Measurements from ENCODE around the gene AOAH.

AOAH gene

DNA sequence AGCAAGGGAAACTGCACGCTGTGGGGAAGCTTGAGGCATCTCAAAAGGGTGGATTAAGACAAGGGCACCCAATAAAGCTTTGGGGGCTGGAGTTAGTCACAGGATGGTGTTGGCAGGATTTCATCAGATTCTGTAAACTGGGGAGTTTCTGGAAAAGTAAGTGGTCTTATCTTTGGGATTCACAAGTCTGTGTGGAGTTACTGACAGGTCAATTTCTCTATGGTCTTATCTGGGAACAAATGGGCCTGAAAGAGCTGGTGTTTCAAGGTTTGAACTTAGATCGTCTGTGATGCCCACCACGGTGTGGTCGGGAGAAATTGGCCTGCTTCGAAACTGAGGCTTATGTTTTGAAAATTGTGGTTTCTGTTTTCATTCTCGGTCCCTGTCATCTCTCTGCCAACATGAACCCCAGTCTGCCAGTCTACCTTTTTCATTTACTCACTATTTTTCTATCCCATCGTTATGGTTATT, 23.8 kb upstream of the AOAH start:
- H3K4me1 Mint-ChIP-seq, result peaks cover 49% of the 10 kb centered on the region
- DNase-seq (ENCODE audit: low spot score in 2 of 2), result peak in 1 of 2 donors; percentile 67
- no peaks in the 10 kb centered on the region for H3K36me3 Mint-ChIP-seq
- H3K4me3 Mint-ChIP-seq, result peak overlapping the region; percentile 37
- H3K27ac Mint-ChIP-seq, result peak overlapping the region; percentile 54
- peak; percentile 88 for ATAC-seq
- peaks cover 4% of the 10 kb centered on the region for H3K9me3 Mint-ChIP-seq

DNA sequence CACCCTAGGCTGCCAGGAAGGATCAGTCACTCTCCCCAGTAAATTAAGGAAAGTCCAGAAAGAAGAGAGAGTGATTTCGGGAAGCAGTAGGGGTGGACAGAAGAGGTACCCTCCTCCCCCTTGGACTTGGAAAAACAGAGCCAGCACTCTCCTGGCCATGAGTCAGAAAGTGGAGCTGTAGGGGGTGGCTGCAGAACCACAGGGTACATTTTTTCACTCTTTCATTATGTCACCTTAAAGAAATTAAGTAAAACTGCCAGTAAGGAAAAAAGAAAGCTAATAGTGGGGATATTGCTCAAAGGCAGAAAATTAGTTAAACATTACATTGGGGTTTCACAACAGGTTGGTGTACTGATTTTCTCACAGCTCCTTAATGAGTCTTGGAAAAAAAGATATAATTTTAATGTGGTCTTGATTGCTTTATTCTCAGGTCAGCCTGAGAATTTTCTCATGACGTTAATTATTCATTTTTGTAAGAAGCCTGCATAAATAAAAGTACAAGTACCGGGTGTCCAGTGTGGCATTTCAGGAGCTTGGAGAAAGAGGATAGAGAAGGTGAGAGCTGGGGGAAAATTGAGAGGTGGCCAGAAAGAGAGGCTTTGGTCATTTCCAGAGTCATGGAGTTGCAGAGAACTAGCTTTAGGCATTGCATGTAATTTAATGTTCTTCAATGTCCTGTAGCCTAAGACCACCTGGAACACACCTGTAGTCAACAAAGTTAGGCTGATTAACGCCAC, 23.2 kb upstream of the AOAH start:
- H3K4me3 Mint-ChIP-seq, result peak overlapping the region; percentile 37
- H3K27ac Mint-ChIP-seq, result peak overlapping the region; percentile 54
- H3K36me3 Mint-ChIP-seq, result no peaks in the 10 kb centered on the region
- ATAC-seq (peak; percentile 39), DNase-seq (ENCODE audit: low spot score in 2 of 2) (no peak)
- peaks cover 54% of the 10 kb centered on the region for H3K4me1 Mint-ChIP-seq
- peaks cover 4% of the 10 kb centered on the region for H3K9me3 Mint-ChIP-seq

DNA sequence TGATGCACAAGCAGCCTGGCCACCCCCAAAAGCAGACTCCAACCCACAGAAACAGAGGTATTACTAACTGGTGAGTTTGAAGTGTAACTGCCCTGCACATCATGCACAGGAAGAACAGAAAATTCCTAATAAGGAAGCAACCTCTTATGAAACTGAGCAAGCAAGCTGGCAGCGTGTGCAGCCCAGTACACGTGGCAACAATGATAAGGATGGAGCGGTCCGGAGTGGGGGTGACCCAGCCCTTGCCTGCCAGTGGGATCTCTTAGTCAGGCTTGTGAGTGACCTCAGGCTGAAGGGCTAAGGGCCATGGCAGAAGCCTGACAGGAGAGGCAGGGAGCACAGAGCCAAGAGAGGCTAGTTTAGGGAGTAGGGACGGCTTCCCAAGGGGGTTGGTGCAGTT, 22.1 kb upstream of the AOAH start:
- peaks cover 4% of the 10 kb centered on the region for H3K9me3 Mint-ChIP-seq
- ATAC-seq, result no peak
- no peak overlapping the region for H3K27ac Mint-ChIP-seq
- no peaks in the 10 kb centered on the region for H3K36me3 Mint-ChIP-seq
- H3K4me3 Mint-ChIP-seq, result no peak overlapping the region
- H3K4me1 Mint-ChIP-seq, result peaks cover 54% of the 10 kb centered on the region
- no peak for DNase-seq (ENCODE audit: low spot score in 2 of 2)

DNA sequence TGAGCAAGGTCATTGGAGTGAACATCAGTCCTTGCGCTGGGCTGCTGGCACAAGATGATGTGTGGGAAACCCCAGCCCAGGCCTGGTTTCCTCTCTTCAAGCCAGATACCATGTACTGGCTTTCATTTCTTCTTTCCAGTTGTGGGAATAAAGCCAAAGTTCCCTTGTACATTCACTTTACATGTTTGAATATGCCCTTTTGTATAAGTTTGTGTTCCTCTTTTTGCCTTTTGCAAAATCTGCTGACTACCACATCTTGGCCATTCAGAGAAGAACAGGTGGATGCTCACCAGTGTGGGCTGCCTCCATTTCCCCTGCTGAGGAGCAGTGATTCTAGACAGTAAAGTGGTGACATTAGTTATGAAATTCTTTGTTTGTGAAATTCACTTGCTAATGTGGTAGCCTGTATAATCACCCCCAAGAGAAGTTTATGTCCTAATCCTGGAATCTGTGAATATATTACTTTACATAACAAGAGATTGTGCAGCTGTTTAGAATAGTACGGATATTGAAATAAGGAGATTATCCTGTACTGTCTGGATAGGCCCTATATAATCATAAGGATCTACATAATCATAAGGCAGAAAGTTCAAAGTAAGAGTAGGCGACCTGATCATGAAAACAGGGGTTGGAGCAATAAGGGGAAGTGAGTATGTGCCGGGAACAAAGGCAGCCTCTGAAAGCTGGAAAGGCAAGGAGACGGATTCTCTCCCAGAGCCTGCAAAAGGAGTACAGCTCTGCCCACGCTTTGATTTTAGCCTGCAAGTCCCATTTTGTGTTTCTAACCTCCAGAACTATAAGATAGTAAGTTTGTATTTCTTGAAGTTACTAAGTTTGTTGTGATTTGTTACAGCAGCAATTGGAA, 18.8 kb upstream of the AOAH start:
- H3K36me3 Mint-ChIP-seq, result no peaks in the 10 kb centered on the region
- H3K27ac Mint-ChIP-seq, result no peak overlapping the region
- peaks cover 41% of the 10 kb centered on the region for H3K4me1 Mint-ChIP-seq
- DNase-seq (ENCODE audit: low spot score in 2 of 2), result no peak
- no peak overlapping the region for H3K4me3 Mint-ChIP-seq
- ATAC-seq, result no peak
- peaks cover 4% of the 10 kb centered on the region for H3K9me3 Mint-ChIP-seq

DNA sequence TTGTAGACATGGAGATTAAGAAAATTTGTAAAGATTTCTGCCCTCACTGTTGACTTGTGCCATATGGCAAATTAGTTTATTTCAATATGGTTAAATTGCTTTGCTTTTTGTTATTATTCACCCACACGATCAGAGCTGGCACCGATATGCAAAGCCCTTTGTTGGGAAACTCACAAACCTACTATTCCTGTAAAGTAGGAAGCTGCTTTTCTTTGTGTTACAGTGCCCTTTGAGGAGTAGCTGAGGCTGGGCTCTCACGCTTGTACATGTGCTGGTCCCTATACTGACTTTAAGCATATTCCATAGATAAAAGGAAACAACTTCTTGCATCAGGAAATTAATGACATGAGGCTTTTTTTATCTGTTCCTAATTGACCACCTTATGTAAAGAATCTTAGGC, 17.6 kb upstream of the AOAH start:
- DNase-seq (ENCODE audit: low spot score in 2 of 2) (no peak), ATAC-seq (no peak)
- Mint-ChIP-seq H3K36me3 (no peaks in the 10 kb centered on the region), H3K4me1 (peaks cover 32% of the 10 kb centered on the region), H3K9me3 (peaks cover 4% of the 10 kb centered on the region), H3K4me3 (no peak overlapping the region), H3K27ac (no peak overlapping the region)

DNA sequence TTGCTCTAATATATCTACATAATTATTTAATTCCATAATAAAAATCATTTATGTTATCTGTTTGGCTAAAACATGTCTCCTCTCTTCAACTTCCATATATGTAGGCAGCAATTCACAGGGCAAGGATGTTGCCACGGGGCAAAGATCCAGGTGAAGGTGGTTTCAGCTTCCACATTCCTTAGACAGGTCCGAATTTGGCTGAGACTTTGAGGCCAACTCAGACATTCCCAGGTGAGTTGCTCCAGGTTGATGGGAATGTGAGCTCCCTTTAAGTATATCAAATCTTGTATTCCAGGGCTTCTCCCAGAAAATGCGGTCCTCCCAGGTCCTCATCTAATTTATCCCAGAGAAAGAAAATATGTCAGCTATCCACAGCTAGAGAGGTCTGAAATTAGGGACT, 15.1 kb upstream of the AOAH start:
- Mint-ChIP-seq H3K4me1 (peaks cover 51% of the 10 kb centered on the region), H3K27ac (no peak overlapping the region), H3K36me3 (no peaks in the 10 kb centered on the region), H3K9me3 (peaks cover 4% of the 10 kb centered on the region), H3K4me3 (no peak overlapping the region)
- no peak for DNase-seq (ENCODE audit: low spot score in 2 of 2)
- ATAC-seq, result no peak

DNA sequence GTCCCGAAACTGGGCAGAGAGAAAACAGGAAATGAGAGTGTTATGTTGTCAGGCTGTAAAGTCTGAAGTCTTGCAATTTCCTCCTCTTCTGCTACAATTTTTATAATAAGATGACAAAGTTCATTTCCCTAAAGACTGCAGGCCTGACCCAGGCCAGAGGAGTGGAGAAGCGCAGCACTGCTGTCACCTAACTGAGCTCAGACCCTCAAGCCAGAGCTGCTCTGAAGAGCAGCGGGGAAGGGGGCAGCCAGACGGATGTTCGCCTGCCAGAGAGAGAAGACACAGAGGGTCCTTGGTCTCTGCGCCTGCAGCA, 12.6 kb upstream of the AOAH start:
- peak; percentile 56 for ATAC-seq
- DNase-seq (ENCODE audit: low spot score in 2 of 2), result peak in 1 of 2 donors; percentile 55
- H3K9me3 Mint-ChIP-seq, result peaks cover 9% of the 10 kb centered on the region

DNA sequence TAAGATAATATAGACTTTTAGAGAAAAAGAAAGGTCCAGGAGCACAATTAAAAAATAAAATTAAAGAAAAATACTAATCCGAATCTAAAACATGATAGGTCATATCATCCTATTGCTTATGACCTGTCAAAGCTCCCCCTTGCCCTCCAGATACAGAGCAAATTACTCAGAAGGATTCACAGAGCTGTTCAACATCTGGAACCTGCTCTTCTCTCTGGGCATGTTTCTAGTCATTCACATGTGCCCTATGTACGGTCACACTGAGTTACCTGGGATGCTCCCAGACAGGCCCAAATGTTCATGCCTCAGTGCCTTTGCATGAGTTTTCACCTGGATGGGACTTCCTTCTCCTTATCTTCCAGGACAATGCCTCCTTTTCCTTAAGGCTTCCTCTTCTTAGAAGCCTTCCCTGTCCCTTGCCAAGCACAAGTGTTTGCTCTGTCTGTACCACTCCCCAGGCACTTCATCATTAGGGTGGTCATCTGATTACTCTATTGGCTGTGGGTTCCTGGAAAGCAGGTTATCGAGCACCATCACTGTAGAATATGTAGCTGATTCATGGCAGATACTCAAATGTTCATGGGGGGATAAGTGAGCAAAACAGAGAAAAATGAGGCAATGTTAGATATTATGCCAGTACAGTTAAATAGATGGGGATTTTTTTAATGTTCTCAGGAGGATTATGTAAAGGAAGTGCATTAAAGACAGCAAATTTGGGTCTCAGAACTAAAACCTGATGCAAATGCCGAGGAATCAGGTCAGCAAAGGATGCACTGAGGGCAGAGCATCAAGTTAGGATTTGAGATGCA, 12.0 kb upstream of the AOAH start:
- peak overlapping the region; percentile 27 for H3K4me3 Mint-ChIP-seq
- peak overlapping the region; percentile 35 for H3K27ac Mint-ChIP-seq
- H3K9me3 Mint-ChIP-seq, result peaks cover 12% of the 10 kb centered on the region
- peaks cover 60% of the 10 kb centered on the region for H3K4me1 Mint-ChIP-seq
- ATAC-seq (peak; percentile 83), DNase-seq (ENCODE audit: low spot score in 2 of 2) (peak in 1 of 2 donors; percentile 56)
- H3K36me3 Mint-ChIP-seq, result no peaks in the 10 kb centered on the region

More for the DNA sequence above, 12.6 kb upstream of the AOAH start:
- Mint-ChIP-seq H3K4me1 (peaks cover 60% of the 10 kb centered on the region), H3K27ac (peak overlapping the region; percentile 35), H3K4me3 (peak overlapping the region; percentile 27), H3K36me3 (no peaks in the 10 kb centered on the region)

DNA sequence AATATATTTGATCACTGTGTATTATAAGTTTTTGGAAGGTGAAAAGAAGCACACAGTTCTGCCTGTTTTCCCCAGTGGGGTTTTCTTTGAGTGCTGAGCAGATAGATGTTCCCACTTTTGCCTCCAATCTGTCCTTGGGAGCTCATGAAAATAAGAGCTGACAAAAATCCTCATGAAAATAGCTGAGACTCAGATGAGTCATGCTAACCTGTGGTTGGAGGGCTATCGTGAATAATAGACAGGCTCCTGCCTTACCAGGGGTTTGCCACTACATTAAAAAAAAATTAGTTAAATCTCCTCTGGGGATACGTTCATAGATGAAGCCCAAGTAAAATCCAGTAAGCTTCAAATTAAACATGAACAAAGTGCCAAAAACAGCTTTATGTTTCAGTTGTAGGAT, 10.9 kb upstream of the AOAH start:
- H3K9me3 Mint-ChIP-seq, result peaks cover 12% of the 10 kb centered on the region
- DNase-seq (ENCODE audit: low spot score in 2 of 2) (no peak), ATAC-seq (peak; percentile 66)
- H3K4me3 Mint-ChIP-seq, result peak overlapping the region; percentile 27
- peak overlapping the region; percentile 35 for H3K27ac Mint-ChIP-seq
- H3K4me1 Mint-ChIP-seq, result peaks cover 60% of the 10 kb centered on the region
- H3K36me3 Mint-ChIP-seq, result no peaks in the 10 kb centered on the region

DNA sequence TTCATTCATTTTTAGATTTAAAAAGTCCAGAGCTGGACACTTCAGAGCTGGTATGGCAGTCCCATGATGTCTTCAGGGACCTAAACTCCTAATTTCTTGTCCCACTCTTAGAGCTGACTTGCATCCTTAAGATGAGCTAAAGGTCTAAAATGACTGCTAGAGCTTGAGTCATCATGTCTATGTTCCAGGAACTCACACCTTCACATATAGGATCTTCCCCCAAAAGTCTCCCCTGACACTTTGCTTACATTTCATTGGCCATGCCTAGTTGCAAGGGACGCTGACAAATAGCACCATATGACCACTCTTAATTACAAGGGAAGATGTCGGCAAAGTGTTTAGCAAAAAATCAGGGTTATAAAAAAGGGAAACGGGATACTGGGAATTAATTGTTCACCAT, 10.4 kb upstream of the AOAH start:
- Mint-ChIP-seq H3K36me3 (no peaks in the 10 kb centered on the region), H3K4me3 (peak overlapping the region; percentile 27), H3K4me1 (peaks cover 57% of the 10 kb centered on the region), H3K9me3 (peaks cover 12% of the 10 kb centered on the region), H3K27ac (peak overlapping the region; percentile 35)
- DNase-seq (ENCODE audit: low spot score in 2 of 2) (no peak), ATAC-seq (peak; percentile 79)

DNA sequence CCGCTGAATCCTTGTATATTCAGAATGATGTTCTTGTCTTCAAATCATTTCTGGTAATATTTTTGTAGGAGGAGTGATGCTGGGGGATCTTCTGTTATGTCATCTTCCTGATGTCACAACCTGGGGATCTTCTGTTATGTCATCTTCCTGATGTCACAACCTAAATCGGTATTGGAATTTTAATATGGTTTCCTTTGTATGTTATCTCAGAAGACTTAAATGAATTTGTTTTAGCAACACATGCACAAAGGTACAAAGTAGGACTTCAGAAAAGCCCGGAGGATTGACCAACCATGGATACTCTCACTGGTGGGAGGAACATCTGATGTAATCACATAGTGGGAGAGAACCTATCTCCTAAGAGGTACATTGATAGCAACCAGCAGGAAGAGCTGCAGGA, 9.1 kb upstream of the AOAH start:
- DNase-seq (ENCODE audit: low spot score in 2 of 2), result no peak
- Mint-ChIP-seq H3K9me3 (peaks cover 16% of the 10 kb centered on the region), H3K36me3 (no peaks in the 10 kb centered on the region), H3K27ac (peak overlapping the region; percentile 10), H3K4me1 (peaks cover 54% of the 10 kb centered on the region), H3K4me3 (no peak overlapping the region)
- ATAC-seq, result no peak

DNA sequence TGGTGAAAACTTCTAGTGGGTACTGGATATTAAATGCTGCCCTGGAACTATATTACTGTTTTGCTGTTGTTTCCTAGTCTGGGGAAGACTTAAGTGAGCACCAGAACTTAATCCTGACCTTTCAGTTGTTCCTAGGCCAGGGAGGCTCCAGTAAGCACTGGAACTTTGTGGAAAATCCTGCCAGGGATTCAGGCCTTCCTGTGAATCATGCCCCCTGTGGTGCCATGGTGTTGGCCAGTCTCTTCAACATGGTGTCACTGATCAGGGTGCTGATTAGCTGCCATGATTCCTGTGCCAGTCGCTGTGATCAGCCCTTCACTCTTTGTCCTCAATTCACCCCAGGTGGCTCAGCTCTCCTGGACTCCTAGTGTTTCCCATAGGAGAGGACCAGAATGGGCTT, 8.5 kb upstream of the AOAH start:
- no peak overlapping the region for H3K4me3 Mint-ChIP-seq
- ATAC-seq (no peak), DNase-seq (ENCODE audit: low spot score in 2 of 2) (no peak)
- H3K9me3 Mint-ChIP-seq, result peaks cover 16% of the 10 kb centered on the region
- peaks cover 57% of the 10 kb centered on the region for H3K4me1 Mint-ChIP-seq
- no peaks in the 10 kb centered on the region for H3K36me3 Mint-ChIP-seq
- H3K27ac Mint-ChIP-seq, result no peak overlapping the region

DNA sequence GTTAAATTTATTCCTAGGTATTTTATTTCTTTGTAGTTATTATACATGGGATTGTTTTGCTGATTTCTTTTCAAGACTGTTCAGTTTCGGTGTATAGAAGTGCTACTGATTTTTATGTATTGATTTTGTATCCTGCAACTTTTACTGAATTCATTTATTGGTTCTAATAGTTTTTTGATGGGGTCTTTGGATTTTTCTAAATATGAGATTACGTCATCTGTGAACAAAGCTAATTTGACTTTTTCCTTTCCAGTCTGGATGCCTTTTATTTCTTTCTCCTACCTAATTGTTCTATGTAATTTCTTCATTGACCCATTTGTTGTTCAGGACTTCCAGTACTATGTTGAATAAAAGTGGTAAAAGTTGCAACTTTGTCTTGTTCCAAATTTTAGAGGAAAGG, 5.8 kb upstream of the AOAH start:
- ATAC-seq (no peak), DNase-seq (ENCODE audit: low spot score in 2 of 2) (no peak)
- Mint-ChIP-seq H3K27ac (no peak overlapping the region), H3K9me3 (peaks cover 16% of the 10 kb centered on the region), H3K36me3 (peaks cover 7% of the 10 kb centered on the region), H3K4me1 (peaks cover 62% of the 10 kb centered on the region), H3K4me3 (no peak overlapping the region)

DNA sequence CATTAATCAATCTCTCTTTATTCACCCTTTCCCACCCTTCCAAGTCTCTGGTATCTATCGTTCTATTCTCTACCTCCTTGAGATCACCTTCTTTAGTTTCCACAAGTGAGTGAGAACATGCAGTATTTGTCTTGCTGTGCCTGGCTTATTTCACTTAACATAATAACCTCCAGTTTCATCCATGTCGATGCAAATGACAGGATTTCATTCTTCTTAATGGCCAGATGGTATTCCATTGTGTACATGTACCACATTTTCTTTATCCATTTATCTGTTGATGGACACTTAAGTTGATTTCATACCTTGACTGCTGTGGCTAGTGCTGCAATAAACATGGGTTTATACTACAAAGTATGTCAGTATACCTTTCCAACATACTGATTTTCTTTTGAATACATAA, 3.8 kb upstream of the AOAH start:
- no peak overlapping the region for H3K27ac Mint-ChIP-seq

DNA sequence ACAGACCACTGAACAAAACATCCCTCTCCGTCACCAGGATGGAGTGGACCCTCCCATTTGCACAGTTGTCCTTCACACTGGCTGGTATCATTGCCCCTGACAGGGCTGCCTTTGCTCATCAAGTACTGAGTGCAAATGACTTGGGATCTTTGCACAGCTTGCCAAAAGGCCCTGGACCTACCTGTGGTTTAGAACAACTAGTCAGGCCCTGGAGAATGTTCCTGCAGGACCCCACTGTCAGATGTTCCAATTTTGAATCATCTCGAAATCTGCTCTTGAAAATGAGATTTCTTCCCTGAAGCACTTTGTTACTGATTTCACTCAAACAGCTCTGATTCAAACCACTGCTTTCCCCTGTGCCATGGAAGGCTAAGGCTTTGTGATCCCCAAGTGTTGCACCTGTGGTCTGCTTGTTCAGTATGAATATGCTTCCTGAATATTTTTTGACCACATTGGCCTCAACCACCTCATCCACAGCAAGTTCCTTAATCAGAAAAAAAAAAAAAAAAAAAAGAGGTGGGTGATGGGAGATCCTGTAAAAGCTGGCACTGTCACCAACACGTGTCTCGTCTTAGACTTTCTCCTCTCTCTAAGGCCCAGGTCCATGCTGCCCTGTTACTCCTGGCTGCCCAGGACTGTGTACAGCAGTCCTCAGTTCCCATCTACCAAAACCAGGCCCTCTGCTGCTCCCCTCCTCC, 2.7 kb upstream of the AOAH start:
- Mint-ChIP-seq H3K4me1 (peaks cover 55% of the 10 kb centered on the region), H3K27ac (peak overlapping the region; percentile 94), H3K9me3 (peaks cover 8% of the 10 kb centered on the region), H3K36me3 (peaks cover 31% of the 10 kb centered on the region), H3K4me3 (peak overlapping the region; percentile 67)
- ATAC-seq (peak; percentile 69), DNase-seq (ENCODE audit: low spot score in 2 of 2) (peak in 1 of 2 donors; percentile 77)

More for the DNA sequence above, 3.8 kb upstream of the AOAH start:
- DNase-seq (ENCODE audit: low spot score in 2 of 2) (no peak), ATAC-seq (no peak)
- H3K9me3 Mint-ChIP-seq, result peaks cover 14% of the 10 kb centered on the region
- H3K4me3 Mint-ChIP-seq, result no peak overlapping the region
- H3K36me3 Mint-ChIP-seq, result peaks cover 20% of the 10 kb centered on the region
- peaks cover 59% of the 10 kb centered on the region for H3K4me1 Mint-ChIP-seq

Data from stimulated activated effector memory CD8-positive, alpha-beta T cell treated with anti-CD3 and anti-CD28 coated beads, Interleukin-12 subunit alpha, Interleukin-12 subunit beta, amount 100 ng/mL, for 72 hours (primary cell).